HepG2 (cell line): ENCODE results near the gene SBNO2. TPM values are rescaled to one million over a fixed set of nuclear protein-coding genes. Genes with fewer than 3 reads are reported as not detected.

Experiments used
- ATAC-seq: fragments of 200-7000 bp; cut with Tn5 transposase; 3 replicates; pipeline ENCODE4 v1.9.1; 2020; ENCODE audit warnings: mild to moderate bottlenecking, moderate library complexity
- BruUV-seq: library from RNA; stranded (reverse); fragments of 400-500 nt; replicated peaks from 2 replicates; lab custom pipeline; 2021; lab: Mats Ljungman, UMichigan
- CTCF ChIA-PET: fragments of 300-600 bp; formaldehyde crosslinking; extraction: SDS; loops from one replicate; lab custom pipeline; 2021; ENCODE audit warnings: low total read pairs, inconsistent platforms, low intra/inter-chr PET ratio; lab: Yijun Ruan, JAX
- POLR2A ChIA-PET: fragments of 350-600 bp; sonication (Branson Sonifier 250); formaldehyde crosslinking; loops from one replicate; lab custom pipeline; 2020; ENCODE audit warnings: antibody characterized with exemption, inconsistent platforms; lab: Yijun Ruan, JAX
- DNase-seq: peaks from one replicate; pipeline ENCODE4 v3.0.0-alpha.2; 2015; ENCODE audit warnings: low spot score
- FAIRE-seq: peaks from 3 replicates; lab custom pipeline; 2011; peaks lifted over from hg19 to GRCh38; lab: Jason Lieb, UNC
- H2AFZ ChIP-seq: one replicate; pipeline ENCODE4 v1.6.1; 2011; ENCODE audit warnings: low read length, inconsistent platforms
- H3K27ac ChIP-seq: fragments of 300-600 bp; 3 replicates; pipeline ENCODE4 v1.8.0; 2011; ENCODE audit warnings: mixed run types, mild to moderate bottlenecking, mixed read lengths, low read length, inconsistent platforms; ENCODE audit not compliant: insufficient read depth; ENCODE audit errors: extremely low read length
- H3K27me3 ChIP-seq, 2 experiments: fragments of 200-600 bp in 1 of 2; 2 replicates in 1 of 2; 3 replicates in 1 of 2; pipeline versions ENCODE4 v1.6.0 to v1.8.0; 2011; ENCODE audit warnings: low read length in 2 of 2, mild to moderate bottlenecking in 2 of 2, moderate library complexity in 2 of 2, inconsistent platforms in 1 of 2; ENCODE audit not compliant: insufficient read depth in 2 of 2, control insufficient read depth in 1 of 2
- H3K36me3 ChIP-seq, 2 experiments: fragments of 200-600 bp in 1 of 2; replicated peaks in 1 of 2; 2 replicates in 1 of 2; 3 replicates in 1 of 2; pipeline versions ENCODE4 v1.5.1 to v1.8.0; 2011; ENCODE audit warnings: low read length in 2 of 2, inconsistent platforms in 1 of 2; ENCODE audit not compliant: insufficient read depth in 2 of 2, control insufficient read depth in 1 of 2
- H3K4me1 ChIP-seq: 2 replicates; pipeline ENCODE4 v1.5.1; 2012; ENCODE audit warnings: low read length, inconsistent platforms; ENCODE audit not compliant: insufficient read depth
- H3K4me2 ChIP-seq: 2 replicates; pipeline ENCODE4 v1.6.0; 2011; ENCODE audit warnings: low read depth, low read length, inconsistent platforms
- H3K4me3 ChIP-seq, 3 experiments: fragments of 200-600 bp in 1 of 3; sonication (generic), shearing (Covaris generic) in 1 of 3; replicated peaks in 1 of 3; 2 replicates each; pipeline ENCODE4 v1.5.1; 2011 to 2016; ENCODE audit warnings: low read length in 3 of 3, inconsistent platforms in 2 of 3, low read depth in 2 of 3, mild to moderate bottlenecking in 2 of 3, control low read depth in 1 of 3, mixed read lengths in 1 of 3; ENCODE audit not compliant: insufficient read depth in 1 of 3
- H3K79me2 ChIP-seq: one replicate; pipeline ENCODE4 v1.6.1; 2011; ENCODE audit warnings: low read length, inconsistent platforms; ENCODE audit not compliant: insufficient read depth
- H3K9ac ChIP-seq: 2 replicates; pipeline ENCODE4 v1.6.0; 2011; ENCODE audit warnings: mild to moderate bottlenecking, low read depth, low read length, inconsistent platforms; ENCODE audit not compliant: insufficient read depth
- H3K9me3 ChIP-seq: 2 replicates; pipeline ENCODE4 v1.5.1; 2012; ENCODE audit warnings: mild to moderate bottlenecking, low read length
- H4K20me1 ChIP-seq: 2 replicates; pipeline ENCODE4 v1.6.0; 2011; ENCODE audit warnings: inconsistent platforms, mild to moderate bottlenecking, low read length, moderate library complexity; ENCODE audit not compliant: insufficient read depth
- CEBPB ChIP-seq: IDR thresholded peaks from 2 replicates; pipeline ENCODE4 v1.6.1; 2011; ENCODE audit warnings: low read depth, low read length, improper control_type of control experiment, borderline replicate concordance
- GLI4 ChIP-seq: sonication (generic); formaldehyde crosslinking; IDR thresholded peaks from 2 replicates; pipeline ENCODE4 v1.5.1; 2020; ENCODE audit warnings: missing genetic modification reagents, mild to moderate bottlenecking, moderate library complexity, borderline replicate concordance
- PCBP1 ChIP-seq: fragments of 200-400 bp; formaldehyde crosslinking; IDR thresholded peaks from 2 replicates; pipeline ENCODE4 v1.6.1; 2017; ENCODE audit warnings: mild to moderate bottlenecking, low read depth, low read length, borderline replicate concordance
- TAF15 ChIP-seq: fragments of 200-400 bp; formaldehyde crosslinking; IDR thresholded peaks from one replicate; pipeline ENCODE4 v1.6.1; 2018; ENCODE audit warnings: mild to moderate bottlenecking, low read depth, low read length; ENCODE audit not compliant: poor library complexity, severe bottlenecking
- ZFP36L2 ChIP-seq: sonication (generic); formaldehyde crosslinking; IDR thresholded peaks from 2 replicates; pipeline ENCODE4 v1.4.0; 2020; ENCODE audit warnings: missing genetic modification reagents
- ZNF317 ChIP-seq: sonication (generic); formaldehyde crosslinking; IDR thresholded peaks from 2 replicates; pipeline ENCODE4 v1.5.0; 2020; ENCODE audit warnings: mild to moderate bottlenecking, missing genetic modification reagents
- ZNF570 ChIP-seq: sonication (generic); formaldehyde crosslinking; IDR thresholded peaks from 2 replicates; pipeline ENCODE4 v1.4.0; 2020; ENCODE audit warnings: mild to moderate bottlenecking, missing genetic modification reagents, borderline replicate concordance
- WGBS: methylation state at CpG from one replicate; pipeline ENCODE4 v1.1.6; 2017; ENCODE audit warnings: low lambda C conversion rate; 5-methylcytosine and 5-hydroxymethylcytosine counted together
- in situ Hi-C: cut with HindIII; loops from 2 replicates; pipeline ENCODE4 v1.10.0; 2017; ENCODE audit warnings: low pct_unique_long_range_greater_than_20kb; ENCODE audit not compliant: extremely low pct_ligation_motif_present
- intact Hi-C: fragments of 100-400 bp; cut with micrococcal nuclease; formaldehyde crosslinking; loops from one replicate; pipeline ENCODE4 v1.10.0; 2022; ENCODE audit not compliant: unreplicated experiment
- polyA plus RNA-seq, 8 experiments: library from polyadenylated mRNA; depleted of rRNA in 3 of 8; stranded (reverse) in 7 of 8; unstranded in 1 of 8; fragments of >200 nt; fragmentation: Illumina TruSeq in 4 of 8; extraction: Trizol in 4 of 8; gene quantifications; 2 replicates each; pipeline versions ENCODE4 v1.2.1 to v1.2.3, GENCODE V29; 2011 to 2016; ENCODE audit warnings: low read depth in 4 of 8, missing spikeins in 1 of 8, mixed read lengths in 1 of 8; ENCODE audit not compliant: insufficient read depth in 1 of 8
- total RNA-seq, 5 experiments: library from RNA; depleted of rRNA; stranded (reverse); fragments of >200 nt; fragmentation: Illumina TruSeq; extraction: Trizol; gene quantifications; 2 replicates each; pipeline ENCODE4 v1.2.3, GENCODE V29; 2016; ENCODE audit warnings: low read depth in 1 of 5
- TF ChIP-seq, protein P1 (sequence below): sonication (generic); formaldehyde crosslinking; IDR thresholded peaks from 2 replicates; pipeline ENCODE4 v1.4.0; 2020; ENCODE audit warnings: mild to moderate bottlenecking, low read depth, missing genetic modification reagents

The SBNO2 gene
- total and polyA plus RNA-seq, 2 of the 13 experiments (the other 11 are each of a cell fraction or from before 2014, with no cell fraction given): 8.6 to 10.4 TPM

DNA sequence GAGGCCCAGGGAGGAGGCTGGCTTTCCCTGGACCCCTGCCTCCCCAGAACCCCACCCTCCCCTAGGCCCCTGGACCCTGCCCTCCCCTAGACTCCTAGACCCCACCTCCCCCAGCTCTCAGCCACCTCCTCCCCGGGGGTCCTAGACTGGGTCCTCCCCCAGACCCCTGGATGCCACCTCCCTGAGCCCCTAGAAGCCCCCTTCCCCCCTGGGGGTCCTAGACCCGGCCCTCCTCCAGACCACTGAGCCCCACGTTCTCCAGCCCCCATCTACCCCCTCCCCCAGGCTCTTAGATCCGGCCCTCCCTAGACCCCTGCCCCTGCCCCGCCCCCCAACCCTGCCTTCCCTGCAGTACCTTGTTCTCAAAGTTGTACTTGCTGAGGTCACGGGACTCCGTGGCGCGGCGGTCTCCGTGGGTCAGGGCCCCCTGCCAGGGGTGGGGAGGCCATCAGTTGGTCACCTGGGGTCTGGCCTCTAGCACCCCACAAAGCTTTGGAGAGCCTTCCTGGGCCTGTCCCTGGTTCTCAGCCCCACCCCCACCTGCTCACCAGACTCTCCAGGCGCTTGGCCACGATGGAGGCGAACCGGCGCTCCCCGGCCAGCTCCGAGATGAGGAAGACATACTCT, 62.3 kb downstream of the SBNO2 start:
- TF ChIP-seq ZFP36L2 (no peak), ZNF570 (CRISPR knock-in tag) (no peak), CEBPB (no peak), TAF15 (no peak)
- intact Hi-C loops: loop anchor here (5.0 kb wide), 1 partner anchor 81 kb away; no protein-coding TSS in a partner anchor
- POLR2A ChIA-PET: interaction anchor here (1.8 to 3.0 kb wide), 2 partner anchors 8 to 14 kb away, joined by 12 to 28 read pairs; partner anchors contain the start of gene GPX4
- no TSS peak for BruUV-seq
- no peaks in the 10 kb centered on the region for H3K9me3 ChIP-seq
- H3K36me3 ChIP-seq: peaks cover 6 to 13% of the 10 kb centered on the region in 2 experiments; a peak in 4 of 5 replicates
- FAIRE-seq (no peak), ATAC-seq (no peak), DNase-seq (no peak)
- CTCF ChIA-PET: no interaction called here
- H3K27ac ChIP-seq: no peak overlapping the region
- no peak overlapping the region for H3K4me2 ChIP-seq
- H3K27me3 ChIP-seq: no peaks in the 10 kb centered on the region
- peaks cover 22% of the 10 kb centered on the region for H3K4me1 ChIP-seq
- H3K79me2 ChIP-seq: no peaks in the 10 kb centered on the region
- H2AFZ ChIP-seq: no peak overlapping the region
- no peak overlapping the region for H3K4me3 ChIP-seq
- no peak overlapping the region for H3K9ac ChIP-seq
- no peaks in the 10 kb centered on the region for H4K20me1 ChIP-seq
- WGBS: 97% methylated on average over 16 of the region's 18 CpGs
- in situ Hi-C loops: loop anchor here (5.0 kb wide), 1 partner anchor 81 kb away; no protein-coding TSS in a partner anchor

DNA sequence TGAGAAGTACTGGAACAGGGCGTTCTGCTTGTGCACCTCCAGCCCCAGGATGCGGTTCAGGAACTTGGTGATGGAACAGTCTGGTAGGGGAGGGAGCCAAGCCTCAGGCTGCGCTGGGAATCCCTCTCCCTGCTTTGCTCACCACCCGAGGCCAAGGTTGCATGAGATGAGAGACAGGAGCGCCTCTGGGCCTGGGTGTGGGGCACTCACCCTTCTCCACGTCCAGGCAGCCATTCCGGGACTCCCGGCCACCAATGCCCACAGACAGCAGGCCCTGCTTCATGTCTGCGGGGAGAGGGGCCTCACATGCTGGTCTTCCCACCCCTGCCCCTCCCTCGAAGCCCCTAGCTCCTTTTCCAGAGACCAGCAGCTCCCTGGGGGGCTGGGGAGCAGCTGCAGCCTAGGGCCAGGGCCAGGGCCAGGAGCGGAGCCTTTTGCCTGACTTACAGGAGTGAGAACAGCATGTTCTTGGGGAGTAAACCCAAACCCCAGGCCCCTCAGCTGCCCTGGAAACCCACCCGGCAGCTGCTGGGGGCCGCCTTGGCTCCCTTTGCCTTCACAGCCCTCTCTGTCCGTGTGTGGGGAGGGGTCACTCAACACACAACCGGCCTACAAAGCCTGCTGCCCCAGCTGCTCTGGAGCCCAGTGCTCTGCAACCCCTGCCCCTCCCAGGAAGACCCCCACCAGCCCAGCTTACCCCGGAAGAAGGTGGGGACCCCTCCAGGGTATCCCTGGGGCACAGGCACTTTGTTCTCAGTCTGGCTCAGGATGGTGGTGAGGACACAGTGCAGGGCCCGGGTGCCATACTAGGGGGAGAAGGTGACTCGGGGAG, 63.0 kb downstream of the SBNO2 start:
- ATAC-seq (no peak), FAIRE-seq (no peak), DNase-seq (no peak)
- H4K20me1 ChIP-seq: peaks cover 7% of the 10 kb centered on the region; the same call in 1 of the 2 replicates
- POLR2A ChIA-PET: interaction anchor here (3.0 kb wide), 1 partner anchor 13 kb away, joined by 12 read pairs; no protein-coding TSS in a partner anchor
- intact Hi-C loops: loop anchor here (5.0 kb wide), 1 partner anchor 81 kb away; no protein-coding TSS in a partner anchor
- in situ Hi-C loops: loop anchor here (5.0 kb wide), 1 partner anchor 81 kb away; no protein-coding TSS in a partner anchor
- H3K27me3 ChIP-seq: no peaks in the 10 kb centered on the region
- H3K9me3 ChIP-seq: no peaks in the 10 kb centered on the region
- no peak overlapping the region for H3K4me2 ChIP-seq
- no peak overlapping the region for H3K9ac ChIP-seq
- 84% methylated on average over 8 of the region's 18 CpGs for WGBS
- peaks cover 10 to 15% of the 10 kb centered on the region in 2 experiments; a peak in 4 of 5 replicates for H3K36me3 ChIP-seq
- H3K4me3 ChIP-seq: no peak overlapping the region
- no peak for TF ChIP-seq ZNF317
- no peak for TF ChIP-seq GLI4 (CRISPR knock-in tag)
- TF ChIP-seq, protein P1, sequence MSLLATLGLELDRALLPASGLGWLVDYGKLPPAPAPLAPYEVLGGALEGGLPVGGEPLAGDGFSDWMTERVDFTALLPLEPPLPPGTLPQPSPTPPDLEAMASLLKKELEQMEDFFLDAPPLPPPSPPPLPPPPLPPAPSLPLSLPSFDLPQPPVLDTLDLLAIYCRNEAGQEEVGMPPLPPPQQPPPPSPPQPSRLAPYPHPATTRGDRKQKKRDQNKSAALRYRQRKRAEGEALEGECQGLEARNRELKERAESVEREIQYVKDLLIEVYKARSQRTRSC (CRISPR knock-in tag): no peak
- 0 out of 2 replicates have a peak, but pooled peaks have one; percentile 12 for TF ChIP-seq PCBP1
- CTCF ChIA-PET: no interaction called here
- H3K27ac ChIP-seq: no peak overlapping the region
- H3K79me2 ChIP-seq: no peaks in the 10 kb centered on the region
- no TSS peak for BruUV-seq
- H2AFZ ChIP-seq: no peak overlapping the region
- H3K4me1 ChIP-seq: peaks cover 30% of the 10 kb centered on the region
